Measurements from ENCODE around the gene ETNK2.

GRCh38 chr1:204116539-204116938 lies 35.3 kb downstream of the ETNK2 start:
- no peak for TF ChIP-seq POLR2A (IDR thresholded peaks at IDR 0.05; ENCODE audit: low read length)
- TF ChIP-seq GATA1 (IDR thresholded peaks at IDR 0.05; ENCODE audit: low read depth, low read length) = no peak

All from erythroblast (primary cell).